Stimulated activated CD4-positive, alpha-beta T cell treated with anti-CD3 and anti-CD28 coated beads, Interleukin-4, amount 100 ng/mL, for 48 hours (primary cell): ENCODE results near the gene PPP2R1B.

ENCODE experiments used
- DNase-seq, 2 donors: peaks; one replicate each; pipeline ENCODE4 v3.0.0-alpha.2; 2020; ENCODE audit warnings: low read depth in 2 of 2

Gene PPP2R1B

DNA sequence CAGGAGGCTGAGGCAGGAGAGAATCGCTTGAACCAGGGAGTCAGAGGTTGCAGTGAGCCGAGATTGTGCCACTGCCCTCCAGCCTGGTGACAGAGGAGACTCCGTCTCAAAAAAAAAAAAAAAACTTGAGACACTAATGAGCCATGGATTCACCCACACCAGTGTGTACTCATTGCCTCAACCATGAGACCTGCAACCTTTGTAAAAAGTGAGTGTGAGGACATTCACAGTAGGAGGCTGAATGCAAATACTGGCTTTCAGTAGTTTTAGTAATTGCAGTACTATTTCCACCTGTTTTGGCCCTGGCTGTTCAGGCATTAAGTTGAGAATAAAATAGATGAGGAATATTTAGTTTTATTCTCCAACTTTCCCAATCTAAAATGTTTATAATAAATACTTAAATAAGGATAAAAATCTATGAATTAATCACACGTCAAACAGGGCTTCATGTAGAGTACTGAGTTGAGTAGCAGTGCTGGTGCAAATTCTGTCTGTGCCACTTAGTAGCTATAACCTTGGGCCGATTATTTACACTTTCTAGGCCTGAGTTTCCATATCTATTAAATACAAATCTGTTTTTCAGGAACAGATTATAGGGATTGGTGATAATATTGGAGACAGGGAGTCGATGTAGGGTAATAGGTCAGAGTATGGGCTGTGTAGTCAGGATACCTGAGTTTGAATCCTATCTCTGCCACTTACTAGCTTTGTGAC, 72.8 kb downstream of the PPP2R1B start:
- DNase-seq, result no peak

DNA sequence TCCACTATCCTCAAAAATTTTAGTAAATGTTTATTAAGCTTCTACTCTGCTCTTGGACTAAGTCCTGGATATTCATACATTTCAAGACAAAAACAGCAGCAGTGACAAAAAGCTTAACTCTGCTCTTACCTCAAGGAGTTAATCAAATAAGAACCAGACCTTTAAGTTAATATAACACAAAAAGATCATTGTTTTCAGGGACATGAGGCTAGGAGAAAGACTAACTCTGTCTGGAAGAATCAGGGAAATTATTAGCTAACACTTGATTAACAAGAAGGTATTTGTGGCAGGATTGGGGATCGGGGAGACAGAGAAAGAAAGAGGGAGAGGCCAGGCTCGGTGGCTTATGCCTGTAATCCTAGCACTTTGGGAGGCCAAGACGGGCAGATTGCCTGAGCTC, 74.4 kb downstream of the PPP2R1B start:
- DNase-seq, result no peak

DNA sequence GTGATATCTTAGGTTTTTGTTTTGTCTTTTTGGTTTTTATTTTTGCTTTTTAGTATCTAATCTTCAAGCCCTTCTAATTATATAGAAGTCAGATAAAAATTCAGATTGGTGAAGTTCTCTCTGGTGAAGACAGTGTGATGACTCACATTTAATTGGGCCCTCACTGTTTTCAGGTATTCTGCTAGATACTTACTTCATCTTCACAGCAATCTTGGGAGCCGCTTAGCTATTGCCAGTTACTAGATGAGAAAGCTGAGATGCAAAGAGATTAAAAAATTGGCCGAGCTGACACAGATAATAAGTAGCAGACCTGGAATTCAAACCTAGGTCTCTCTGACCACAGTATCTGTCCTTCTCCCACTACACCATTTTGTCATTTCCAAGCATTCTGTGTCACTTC, 75.0 kb downstream of the PPP2R1B start:
- no peak for DNase-seq

DNA sequence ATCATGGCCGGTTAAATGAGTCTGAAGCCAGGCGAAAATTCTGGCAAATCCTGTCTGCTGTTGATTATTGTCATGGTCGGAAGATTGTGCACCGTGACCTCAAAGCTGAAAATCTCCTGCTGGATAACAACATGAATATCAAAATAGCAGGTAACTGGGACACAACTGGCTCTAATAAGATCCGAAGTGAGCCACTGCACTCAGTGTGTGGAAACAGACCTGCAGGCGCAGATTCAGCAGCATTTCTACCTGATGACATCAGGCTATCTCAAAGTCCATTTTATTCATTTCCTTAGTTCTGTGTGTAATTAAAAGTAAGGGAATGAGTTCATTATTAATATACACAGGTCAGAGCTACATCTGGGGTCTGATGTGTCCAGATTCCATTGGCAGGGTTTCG, 78.2 kb downstream of the PPP2R1B start:
- no peak for DNase-seq

- no peak for DNase-seq
Observed at GRCh38 chr11:111684251-111684650, 81.9 kb downstream of the PPP2R1B start.

DNA sequence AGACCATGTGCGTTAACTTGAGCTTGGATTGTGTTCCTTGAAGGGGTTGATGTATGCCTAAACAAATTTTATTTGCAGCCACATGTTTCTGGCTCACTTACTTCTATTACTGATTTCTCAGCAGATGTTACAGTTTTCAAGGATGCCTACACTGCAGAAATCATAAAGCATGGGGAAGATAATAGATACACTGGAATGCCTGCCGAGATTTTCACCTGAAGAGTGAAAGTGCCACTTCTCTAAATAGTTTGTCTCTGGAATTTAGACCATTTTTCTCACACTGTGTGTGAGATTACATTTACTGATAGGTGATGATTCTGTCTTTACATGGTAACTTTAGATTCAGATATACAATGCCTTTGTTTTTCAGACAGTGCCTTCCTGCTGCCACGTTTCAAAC, 82.4 kb downstream of the PPP2R1B start:
- DNase-seq, result no peak

DNA sequence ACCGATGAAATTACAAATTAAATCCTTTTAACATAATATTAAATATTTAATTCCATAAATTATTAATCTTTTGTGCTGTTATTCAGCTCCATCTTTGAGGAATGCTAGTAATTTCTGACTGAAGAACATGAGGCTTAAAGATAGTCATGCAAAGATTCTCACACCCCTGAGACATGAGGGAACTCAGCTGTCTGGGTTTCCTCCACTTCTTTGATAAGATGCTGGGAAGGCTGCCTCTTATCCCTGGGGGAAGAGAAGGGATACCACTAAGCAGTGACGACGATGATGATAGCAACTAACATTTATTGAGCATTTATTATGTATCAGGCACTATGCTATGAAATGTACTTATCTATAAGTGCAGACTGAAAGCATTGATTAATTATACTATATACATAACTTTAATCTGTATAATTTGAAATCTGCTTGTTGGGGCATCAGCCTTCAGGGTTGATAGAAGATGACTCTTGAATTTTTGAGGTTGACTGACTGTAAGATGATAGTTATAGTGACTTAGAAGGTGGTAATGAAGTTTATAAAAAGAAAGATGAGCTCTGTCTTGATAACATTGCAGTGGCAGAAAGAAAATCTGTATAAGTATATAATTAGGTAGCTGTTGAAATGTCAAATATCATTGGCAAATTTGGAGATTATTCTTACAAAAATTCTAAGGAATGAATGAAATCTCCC, 85.6 kb downstream of the PPP2R1B start:
- DNase-seq, result no peak
